ENCODE data around the gene ATP2A3.

DNA sequence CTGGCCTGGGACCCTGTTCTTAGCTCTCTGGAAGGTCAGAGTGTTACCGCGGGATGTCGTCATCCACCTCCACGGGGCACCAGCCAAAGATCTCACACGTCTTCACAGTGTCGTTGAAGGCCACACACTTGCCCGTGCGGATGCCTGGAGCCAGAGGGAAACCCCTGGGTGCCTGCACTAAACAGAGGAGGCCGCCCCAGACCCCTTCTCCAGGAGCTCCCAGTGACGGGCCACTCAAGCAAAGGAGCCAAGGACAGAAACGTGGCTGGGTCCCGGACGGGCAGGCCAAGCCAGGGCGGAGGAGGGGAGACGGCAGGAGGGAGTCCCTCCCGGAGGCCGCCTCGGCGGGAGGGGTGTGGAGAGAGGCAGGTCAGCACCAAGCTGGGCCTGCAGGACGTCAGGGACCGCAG lies 60.4 kb downstream of the ATP2A3 start:
- TF ChIP-seq POLR2A (IDR thresholded peaks at IDR 0.05) (no peak), CTCF (IDR thresholded peaks at IDR 0.05) (no peak)

Measured in breast epithelium (tissue), 3 donors.